ENCODE results near the gene TBK1. TPM values are rescaled to one million over a fixed set of nuclear protein-coding genes. Genes with fewer than 3 reads are reported as not detected.

Gene TBK1
- total and polyA plus RNA-seq, 9 of the 15 experiments (the other 6 are each of a cell fraction or from before 2014, with no cell fraction given), result 20.4 to 42.0 (median 27.8) TPM

DNA sequence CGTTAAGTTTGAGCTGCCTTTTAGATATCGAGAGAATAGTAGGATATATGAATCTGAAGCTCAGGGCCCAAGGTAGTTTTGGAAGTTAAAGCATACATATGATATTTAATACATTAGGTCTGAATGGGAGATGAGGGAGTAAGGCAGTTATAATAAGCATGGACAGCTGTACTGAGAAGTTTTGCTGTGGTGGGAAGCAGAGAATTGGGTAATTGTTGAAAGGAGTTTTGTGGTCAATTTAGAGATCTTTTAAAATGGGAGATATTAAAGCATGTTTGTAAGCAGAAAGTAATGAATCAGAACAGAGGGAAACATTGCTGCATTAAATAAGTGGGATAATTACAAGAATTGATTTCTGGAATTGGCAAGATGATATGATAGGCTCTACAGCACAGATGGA lies 21.3 kb downstream of the TBK1 start:
- BruUV-seq (replicated peaks), result no TSS peak
- H2AFZ ChIP-seq (ENCODE audit: low read depth, low read length), result no peak overlapping the region
- no peaks in the 10 kb centered on the region for H3K4me1 ChIP-seq (replicated peaks in 1 of 2; ENCODE audit: control insufficient read depth in 2 of 2, insufficient read depth in 2 of 2, low read length in 2 of 2)
- H3K4me3 ChIP-seq, result no peak overlapping the region
- H3K36me3 ChIP-seq (ENCODE audit: control insufficient read depth, insufficient read depth, low read length), result peaks cover 75% of the 10 kb centered on the region
- H3K27me3 ChIP-seq (ENCODE audit: control insufficient read depth in 2 of 2, insufficient read depth in 2 of 2, low read length in 2 of 2), result no peaks in the 10 kb centered on the region
- in situ Hi-C loops (cut with MboI), result no loop called here
- H3K9ac ChIP-seq (ENCODE audit: insufficient read depth in 1 of 2, low read depth in 2 of 2, low read length in 2 of 2), result no peak overlapping the region
- no peaks in the 10 kb centered on the region for H3K9me3 ChIP-seq (replicated peaks; ENCODE audit: control insufficient read depth, insufficient read depth, low read depth, low read length)
- no peaks in the 10 kb centered on the region; the same call in 2 of the 3 replicates for H3K79me2 ChIP-seq (ENCODE audit: control insufficient read depth, insufficient read depth, low read length)
- POLR2A ChIA-PET, result interaction anchor here (1.0 to 1.3 kb wide), 2 partner anchors 9 to 16 kb away, joined by 3 to 4 read pairs; no protein-coding TSS in a partner anchor
- no peaks in the 10 kb centered on the region for H3K9me1 ChIP-seq (ENCODE audit: control insufficient read depth, insufficient read depth, low read length)
- no peak for FAIRE-seq
- H4K20me1 ChIP-seq (replicated peaks; ENCODE audit: control insufficient read depth, insufficient read depth, low read length), result no peaks in the 10 kb centered on the region
- intact Hi-C loops (cut with micrococcal nuclease), result no loop called here
- H3K27ac ChIP-seq (ENCODE audit: extremely low read depth, low read depth, low read length), result no peak overlapping the region
- DNase-seq (ENCODE audit: extremely low read depth in 1 of 4, low spot score in 3 of 4), result no peak
- CTCF ChIA-PET (ENCODE audit: low intra/inter-chr PET ratio), result no interaction called here
- H3K4me2 ChIP-seq (ENCODE audit: insufficient read depth, low read length), result no peak overlapping the region
- ATAC-seq, result no peak
- 87% methylated on average over 2 of the region's 2 CpGs for WGBS (ENCODE audit: insufficient coverage, low coverage, missing lambda C conversion rate)
- TF ChIP-seq RCOR1 (IDR thresholded peaks at IDR 0.05; ENCODE audit: borderline replicate concordance in 1 of 2, low read depth in 2 of 2, low read length in 2 of 2) (no peak), WHSC1 (IDR thresholded peaks at IDR 0.05; ENCODE audit: low read length) (no peak), RREB1 (CRISPR knock-in tag; IDR thresholded peaks at IDR 0.05) (no peak), CEBPG (CRISPR knock-in tag; IDR thresholded peaks at IDR 0.05) (no peak), CEBPG (tag; conservative IDR thresholded peaks at IDR 0.05 in 1 of 2, IDR thresholded peaks at IDR 0.05 in 1 of 2) (no peak), POLR2AphosphoS5 (IDR thresholded peaks at IDR 0.05; ENCODE audit: control insufficient read depth, insufficient read depth, low read depth, low read length) (no peak), PTRF (tag; IDR thresholded peaks at IDR 0.05) (no peak), ZNF589 (CRISPR knock-in tag; IDR thresholded peaks at IDR 0.05; ENCODE audit: low read depth) (no peak), NEUROD1 (IDR thresholded peaks at IDR 0.05; ENCODE audit: borderline replicate concordance, low read depth, low read length, partially characterized antibody) (no peak), KLF6 (CRISPR knock-in tag; IDR thresholded peaks at IDR 0.05; ENCODE audit: borderline replicate concordance) (no peak), SNIP1 (IDR thresholded peaks at IDR 0.05; ENCODE audit: low read depth) (no peak), MIER1 (IDR thresholded peaks at IDR 0.05; ENCODE audit: low read depth) (no peak), HDAC6 (IDR thresholded peaks at IDR 0.05; ENCODE audit: low read depth, low read length) (no peak), HSF4 (CRISPR knock-in tag; IDR thresholded peaks at IDR 0.05; ENCODE audit: borderline replicate concordance) (no peak)
- TF ChIP-seq, protein P1, sequence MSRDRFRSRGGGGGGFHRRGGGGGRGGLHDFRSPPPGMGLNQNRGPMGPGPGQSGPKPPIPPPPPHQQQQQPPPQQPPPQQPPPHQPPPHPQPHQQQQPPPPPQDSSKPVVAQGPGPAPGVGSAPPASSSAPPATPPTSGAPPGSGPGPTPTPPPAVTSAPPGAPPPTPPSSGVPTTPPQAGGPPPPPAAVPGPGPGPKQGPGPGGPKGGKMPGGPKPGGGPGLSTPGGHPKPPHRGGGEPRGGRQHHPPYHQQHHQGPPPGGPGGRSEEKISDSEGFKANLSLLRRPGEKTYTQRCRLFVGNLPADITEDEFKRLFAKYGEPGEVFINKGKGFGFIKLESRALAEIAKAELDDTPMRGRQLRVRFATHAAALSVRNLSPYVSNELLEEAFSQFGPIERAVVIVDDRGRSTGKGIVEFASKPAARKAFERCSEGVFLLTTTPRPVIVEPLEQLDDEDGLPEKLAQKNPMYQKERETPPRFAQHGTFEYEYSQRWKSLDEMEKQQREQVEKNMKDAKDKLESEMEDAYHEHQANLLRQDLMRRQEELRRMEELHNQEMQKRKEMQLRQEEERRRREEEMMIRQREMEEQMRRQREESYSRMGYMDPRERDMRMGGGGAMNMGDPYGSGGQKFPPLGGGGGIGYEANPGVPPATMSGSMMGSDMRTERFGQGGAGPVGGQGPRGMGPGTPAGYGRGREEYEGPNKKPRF (IDR thresholded peaks at IDR 0.05; ENCODE audit: low read depth, low read length), result no peak
